Measurements from ENCODE around the gene HIP1R. TPM values are rescaled to one million over a fixed set of nuclear protein-coding genes. Genes with fewer than 3 reads are reported as not detected.

HIP1R gene
- total and polyA plus RNA-seq, 2 of the 13 experiments (the other 11 are each of a cell fraction or from before 2014, with no cell fraction given): 18.4 to 25.5 TPM

DNA sequence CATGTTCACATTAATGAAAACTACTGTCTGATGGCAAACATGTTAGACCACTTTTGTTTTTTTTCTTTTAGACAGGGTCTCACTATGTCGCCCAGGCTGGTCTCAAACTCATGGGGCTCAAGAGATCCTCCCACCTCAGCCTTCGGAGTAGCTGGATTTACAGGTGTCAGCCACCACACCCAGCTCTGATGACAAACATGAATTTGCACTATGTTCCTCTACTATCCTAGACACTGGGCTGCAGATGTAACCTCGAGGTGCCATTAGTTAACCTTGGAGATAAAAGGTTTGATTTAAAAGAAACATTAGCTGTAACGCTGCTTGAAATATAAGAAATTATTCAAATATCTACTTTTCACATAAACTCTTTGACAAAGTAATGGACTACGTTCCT, 52.6 kb downstream of the HIP1R start:
- DNase-seq (ENCODE audit: low spot score) (no peak), ATAC-seq (no peak), FAIRE-seq (no peak)
- CTCF ChIA-PET (ENCODE audit: low intra/inter-chr PET ratio, low total read pairs): no interaction called here
- peak overlapping the region; percentile 60 for H3K27ac ChIP-seq (ENCODE audit: extremely low read length, insufficient read depth, low read length)
- H3K9ac ChIP-seq (ENCODE audit: insufficient read depth, low read depth, low read length): peak overlapping the region; percentile 50
- intact Hi-C loops (cut with micrococcal nuclease; ENCODE audit: unreplicated experiment) (no loop called here), in situ Hi-C loops (cut with HindIII; ENCODE audit: extremely low pct_ligation_motif_present, low pct_unique_long_range_greater_than_20kb) (no loop called here)
- TF ChIP-seq, protein P1, sequence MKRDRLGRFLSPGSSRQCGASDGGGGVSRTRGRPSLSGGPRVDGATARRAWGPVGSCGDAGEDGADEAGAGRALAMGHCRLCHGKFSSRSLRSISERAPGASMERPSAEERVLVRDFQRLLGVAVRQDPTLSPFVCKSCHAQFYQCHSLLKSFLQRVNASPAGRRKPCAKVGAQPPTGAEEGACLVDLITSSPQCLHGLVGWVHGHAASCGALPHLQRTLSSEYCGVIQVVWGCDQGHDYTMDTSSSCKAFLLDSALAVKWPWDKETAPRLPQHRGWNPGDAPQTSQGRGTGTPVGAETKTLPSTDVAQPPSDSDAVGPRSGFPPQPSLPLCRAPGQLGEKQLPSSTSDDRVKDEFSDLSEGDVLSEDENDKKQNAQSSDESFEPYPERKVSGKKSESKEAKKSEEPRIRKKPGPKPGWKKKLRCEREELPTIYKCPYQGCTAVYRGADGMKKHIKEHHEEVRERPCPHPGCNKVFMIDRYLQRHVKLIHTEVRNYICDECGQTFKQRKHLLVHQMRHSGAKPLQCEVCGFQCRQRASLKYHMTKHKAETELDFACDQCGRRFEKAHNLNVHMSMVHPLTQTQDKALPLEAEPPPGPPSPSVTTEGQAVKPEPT (CRISPR knock-in tag; IDR thresholded peaks at IDR 0.05; ENCODE audit: low read depth): no peak
- 0 out of 4 replicates have a peak, but pooled peaks of 1 of the 2 experiments have one; percentile 7 for TF ChIP-seq POLR2A (IDR thresholded peaks at IDR 0.05; ENCODE audit: insufficient read depth in 1 of 2, low read depth in 2 of 2, low read length in 2 of 2)
- peaks cover 81% of the 10 kb centered on the region for H3K79me2 ChIP-seq (ENCODE audit: insufficient read depth, low read length)
- H3K9me3 ChIP-seq (ENCODE audit: low read length): no peaks in the 10 kb centered on the region
- BruUV-seq (replicated peaks): no TSS peak
- no peaks in the 10 kb centered on the region; a peak in 2 of 5 replicates for H3K27me3 ChIP-seq (ENCODE audit: control insufficient read depth in 1 of 2, insufficient read depth in 2 of 2, low read length in 2 of 2)
- no peak overlapping the region for H2AFZ ChIP-seq (ENCODE audit: low read length)
- peaks cover 6% of the 10 kb centered on the region; the same call in 1 of the 2 replicates for H4K20me1 ChIP-seq (ENCODE audit: insufficient read depth, low read length)
- peaks cover 80% of the 10 kb centered on the region for H3K4me1 ChIP-seq (ENCODE audit: insufficient read depth, low read length)
- POLR2A ChIA-PET: interaction anchor here (1.0 to 1.7 kb wide), 3 partner anchors 10 to 51 kb away, joined by 3 to 11 read pairs (median 3); no protein-coding TSS in a partner anchor
- H3K36me3 ChIP-seq (replicated peaks in 1 of 2; ENCODE audit: control insufficient read depth in 1 of 2, insufficient read depth in 2 of 2, low read length in 2 of 2): no peaks in the 10 kb centered on the region; a peak in 1 of 5 replicates
- 51% methylated on average over 5 of the region's 5 CpGs for WGBS (ENCODE audit: low lambda C conversion rate)
- peak overlapping the region in 1 of 3 experiments; percentile 18; a peak in 3 of 6 replicates for H3K4me3 ChIP-seq (replicated peaks in 1 of 3; ENCODE audit: insufficient read depth in 1 of 3, low read depth in 2 of 3, low read length in 3 of 3)
- peak overlapping the region; percentile 62 for H3K4me2 ChIP-seq (ENCODE audit: low read depth, low read length)

DNA sequence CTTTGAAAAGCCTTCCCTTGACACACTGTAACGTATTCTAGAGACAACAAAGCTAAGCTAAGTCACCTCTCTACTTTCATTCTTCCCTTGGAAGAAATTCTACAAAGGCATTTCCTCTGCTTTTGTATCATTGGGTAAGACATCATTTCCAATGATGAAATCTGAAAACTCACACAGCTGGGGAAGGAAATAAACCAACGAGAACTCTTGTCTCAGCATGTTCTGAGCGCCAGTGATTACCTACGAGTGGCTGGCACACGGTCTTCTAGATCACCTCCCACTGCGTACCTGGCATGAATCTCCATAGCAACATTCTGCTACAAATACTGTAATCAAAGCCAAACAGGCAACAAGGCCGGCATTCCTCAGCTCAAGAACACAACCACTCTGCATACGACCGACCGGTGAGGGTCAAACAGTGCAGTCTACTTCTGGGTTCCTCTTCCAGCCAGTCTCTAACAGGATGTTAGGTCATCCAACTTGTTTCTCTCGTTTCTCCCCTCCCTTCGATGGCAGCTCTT, 53.0 kb downstream of the HIP1R start:
- DNase-seq (ENCODE audit: low spot score) (peak; percentile 78), ATAC-seq (peak; percentile 95), FAIRE-seq (peak; percentile 54)
- H3K9ac ChIP-seq (ENCODE audit: insufficient read depth, low read depth, low read length): peak overlapping the region; percentile 50
- CTCF ChIA-PET (ENCODE audit: low intra/inter-chr PET ratio, low total read pairs): no interaction called here
- H3K9me3 ChIP-seq (ENCODE audit: low read length): no peaks in the 10 kb centered on the region
- peak overlapping the region; percentile 62 for H3K4me2 ChIP-seq (ENCODE audit: low read depth, low read length)
- H2AFZ ChIP-seq (ENCODE audit: low read length): peak overlapping the region; percentile 18
- no peaks in the 10 kb centered on the region; a peak in 2 of 5 replicates for H3K27me3 ChIP-seq (ENCODE audit: control insufficient read depth in 1 of 2, insufficient read depth in 2 of 2, low read length in 2 of 2)
- POLR2A ChIA-PET: interaction anchor here (1.0 to 1.7 kb wide), 3 partner anchors 9 to 52 kb away, joined by 3 to 11 read pairs (median 3); no protein-coding TSS in a partner anchor
- in situ Hi-C loops (cut with HindIII; ENCODE audit: extremely low pct_ligation_motif_present, low pct_unique_long_range_greater_than_20kb): no loop called here
- BruUV-seq (replicated peaks): no TSS peak
- peak overlapping the region; percentile 60 for H3K27ac ChIP-seq (ENCODE audit: extremely low read length, insufficient read depth, low read length)
- H3K79me2 ChIP-seq (ENCODE audit: insufficient read depth, low read length): peaks cover 81% of the 10 kb centered on the region
- no peaks in the 10 kb centered on the region; a peak in 1 of 5 replicates for H3K36me3 ChIP-seq (replicated peaks in 1 of 2; ENCODE audit: control insufficient read depth in 1 of 2, insufficient read depth in 2 of 2, low read length in 2 of 2)
- H3K4me3 ChIP-seq (replicated peaks in 1 of 3; ENCODE audit: insufficient read depth in 1 of 3, low read depth in 2 of 3, low read length in 3 of 3): peak overlapping the region; percentile 18 to 28 (median 24); a peak in 5 of 6 replicates
- WGBS (ENCODE audit: low lambda C conversion rate): 22% methylated on average over 12 of the region's 12 CpGs
- peaks cover 6% of the 10 kb centered on the region; the same call in 1 of the 2 replicates for H4K20me1 ChIP-seq (ENCODE audit: insufficient read depth, low read length)
- peaks cover 82% of the 10 kb centered on the region for H3K4me1 ChIP-seq (ENCODE audit: insufficient read depth, low read length)
- intact Hi-C loops (cut with micrococcal nuclease; ENCODE audit: unreplicated experiment): no loop called here
- TF ChIP-seq ZFX (CRISPR knock-in tag; IDR thresholded peaks at IDR 0.05; ENCODE audit: low read depth) (peak; percentile 29; the same call in 1 of the 2 replicates), IKZF1 (IDR thresholded peaks at IDR 0.05) (no peak), CBX5 (CRISPR knock-in tag; IDR thresholded peaks at IDR 0.05; ENCODE audit: borderline replicate concordance) (no peak), SMYD3 (CRISPR knock-in tag; IDR thresholded peaks at IDR 0.05) (no peak), ZBTB1 (CRISPR knock-in tag; IDR thresholded peaks at IDR 0.05; ENCODE audit: borderline replicate concordance) (no peak), ZNF253 (CRISPR knock-in tag; IDR thresholded peaks at IDR 0.05; ENCODE audit: borderline replicate concordance) (no peak), SSRP1 (CRISPR knock-in tag; IDR thresholded peaks at IDR 0.05) (no peak), ZNF644 (CRISPR knock-in tag; IDR thresholded peaks at IDR 0.05; ENCODE audit: low read depth) (no peak), MZF1 (CRISPR knock-in tag; IDR thresholded peaks at IDR 0.05; ENCODE audit: borderline replicate concordance) (no peak), ZNF317 (CRISPR knock-in tag; IDR thresholded peaks at IDR 0.05) (no peak)
- TF ChIP-seq, protein P2, sequence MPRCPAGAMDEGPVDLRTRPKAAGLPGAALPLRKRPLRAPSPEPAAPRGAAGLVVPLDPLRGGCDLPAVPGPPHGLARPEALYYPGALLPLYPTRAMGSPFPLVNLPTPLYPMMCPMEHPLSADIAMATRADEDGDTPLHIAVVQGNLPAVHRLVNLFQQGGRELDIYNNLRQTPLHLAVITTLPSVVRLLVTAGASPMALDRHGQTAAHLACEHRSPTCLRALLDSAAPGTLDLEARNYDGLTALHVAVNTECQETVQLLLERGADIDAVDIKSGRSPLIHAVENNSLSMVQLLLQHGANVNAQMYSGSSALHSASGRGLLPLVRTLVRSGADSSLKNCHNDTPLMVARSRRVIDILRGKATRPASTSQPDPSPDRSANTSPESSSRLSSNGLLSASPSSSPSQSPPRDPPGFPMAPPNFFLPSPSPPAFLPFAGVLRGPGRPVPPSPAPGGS (CRISPR knock-in tag; IDR thresholded peaks at IDR 0.05): no peak
- TF ChIP-seq, protein P3, sequence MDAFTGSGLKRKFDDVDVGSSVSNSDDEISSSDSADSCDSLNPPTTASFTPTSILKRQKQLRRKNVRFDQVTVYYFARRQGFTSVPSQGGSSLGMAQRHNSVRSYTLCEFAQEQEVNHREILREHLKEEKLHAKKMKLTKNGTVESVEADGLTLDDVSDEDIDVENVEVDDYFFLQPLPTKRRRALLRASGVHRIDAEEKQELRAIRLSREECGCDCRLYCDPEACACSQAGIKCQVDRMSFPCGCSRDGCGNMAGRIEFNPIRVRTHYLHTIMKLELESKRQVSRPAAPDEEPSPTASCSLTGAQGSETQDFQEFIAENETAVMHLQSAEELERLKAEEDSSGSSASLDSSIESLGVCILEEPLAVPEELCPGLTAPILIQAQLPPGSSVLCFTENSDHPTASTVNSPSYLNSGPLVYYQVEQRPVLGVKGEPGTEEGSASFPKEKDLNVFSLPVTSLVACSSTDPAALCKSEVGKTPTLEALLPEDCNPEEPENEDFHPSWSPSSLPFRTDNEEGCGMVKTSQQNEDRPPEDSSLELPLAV (CRISPR knock-in tag; conservative IDR thresholded peaks at IDR 0.05; ENCODE audit: low read depth): no peak

Measured in HepG2 (cell line).